Activated CD4-positive, alpha-beta T cell treated with anti-CD3 and anti-CD28 coated beads for 48 hours (primary cell): ENCODE results near the gene OPTC.
A peak's percentile ranks its signal among the peaks of the same experiment; 100 is the strongest.
"Not testable (repeated sequence)": the region's sequence is repeated elsewhere in the genome, so short reads cannot be mapped to it uniquely, and the experiment has no call there.

Experiments
- DNase-seq: peaks from one replicate; pipeline ENCODE4 v3.0.0-alpha.2; 2020

The OPTC gene

GRCh38 chr1:203492748-203493130 is 1.2 kb upstream of the OPTC start:
- no peak for DNase-seq

- DNase-seq, result no peak
Observed at GRCh38 chr1:203495845-203496244, 1.9 kb downstream of the OPTC start.

GRCh38 chr1:203497269-203497777 is 3.4 kb downstream of the OPTC start:
- DNase-seq, result no peak

GRCh38 chr1:203499643-203500278 is 5.8 kb downstream of the OPTC start:
- no peak for DNase-seq

GRCh38 chr1:203500279-203500678 is 6.3 kb downstream of the OPTC start:
- no peak for DNase-seq

GRCh38 chr1:203503836-203504235 is 9.9 kb downstream of the OPTC start:
- no peak for DNase-seq

GRCh38 chr1:203504400-203505250 is 10.7 kb downstream of the OPTC start:
- peak; percentile 85 for DNase-seq

- DNase-seq, result no peak
Observed at GRCh38 chr1:203505526-203506204, 11.7 kb downstream of the OPTC start.

- no peak for DNase-seq
Observed at GRCh38 chr1:203506858-203507626, 13.1 kb downstream of the OPTC start.

- no peak for DNase-seq
Observed at GRCh38 chr1:203507759-203508158, 13.8 kb downstream of the OPTC start.

GRCh38 chr1:203508463-203509073 is 14.6 kb downstream of the OPTC start:
- no peak for DNase-seq

GRCh38 chr1:203509135-203509534 is 15.2 kb downstream of the OPTC start:
- no peak for DNase-seq

GRCh38 chr1:203511513-203511912 is 17.6 kb downstream of the OPTC start:
- no peak for DNase-seq

GRCh38 chr1:203511930-203512329 is 18.0 kb downstream of the OPTC start:
- DNase-seq, result no peak

- no peak for DNase-seq
Observed at GRCh38 chr1:203512517-203512847, 18.5 kb downstream of the OPTC start.

- DNase-seq, result peak; percentile 75
Observed at GRCh38 chr1:203512848-203513584, 19.1 kb downstream of the OPTC start.

GRCh38 chr1:203513585-203514031 is 19.7 kb downstream of the OPTC start:
- no peak for DNase-seq

- DNase-seq, result no peak
Observed at GRCh38 chr1:203516184-203516583, 22.2 kb downstream of the OPTC start.

GRCh38 chr1:203516906-203517305 is 23.0 kb downstream of the OPTC start:
- DNase-seq, result no peak

- DNase-seq, result no peak
Observed at GRCh38 chr1:203517426-203518110, 23.6 kb downstream of the OPTC start.

GRCh38 chr1:203518139-203518538 is 24.2 kb downstream of the OPTC start:
- not testable (repeated sequence) for DNase-seq
